ENCODE data around the gene ZNF296. TPM values are rescaled to one million over a fixed set of nuclear protein-coding genes. Genes with fewer than 3 reads are reported as not detected.
A peak's percentile ranks its signal among the peaks of the same experiment; 100 is the strongest.
"Not testable (repeated sequence)": the region's sequence is repeated elsewhere in the genome, so short reads cannot be mapped to it uniquely, and the experiment has no call there.

ZNF296 gene
- total RNA-seq, 1 donor from 2014 or later, result not detected

GRCh38 chr19:45112111-45112827 lies 36.0 kb upstream of the ZNF296 start:
- Histone ChIP-seq H4K20me1 (ENCODE audit: low read depth) (peaks cover 100% of the 10 kb centered on the region), H2AFZ (replicated peaks) (no peak overlapping the region), H3K79me2 (ENCODE audit: low read depth) (peaks cover 98% of the 10 kb centered on the region), H3K4me3 (no peak overlapping the region), H3F3A (ENCODE audit: low read depth) (peaks cover 4% of the 10 kb centered on the region), H3K9ac (no peak overlapping the region), H3K9me3 (ENCODE audit: low read depth) (no peaks in the 10 kb centered on the region), H3K27ac (no peak overlapping the region), H3K4me2 (no peak overlapping the region), H3K36me3 (no peaks in the 10 kb centered on the region), H3K27me3 (no peaks in the 10 kb centered on the region), H3K4me1 (peaks cover 4% of the 10 kb centered on the region)
- no peak overlapping the region for H3K4me3 Mint-ChIP-seq
- DNase-seq (ENCODE audit: low spot score), result no peak
- H3K27me3 Mint-ChIP-seq (ENCODE audit: insufficient read depth, low read depth), result no peaks in the 10 kb centered on the region
- TF ChIP-seq CTCF (IDR thresholded peaks at IDR 0.05) (peak; percentile 28), EZH2 (IDR thresholded peaks at IDR 0.05) (no peak)
- H3K27ac Mint-ChIP-seq, result no peak overlapping the region
- no peaks in the 10 kb centered on the region for H3K9me3 Mint-ChIP-seq
- peaks cover 13% of the 10 kb centered on the region for H3K4me1 Mint-ChIP-seq
- peaks cover 5% of the 10 kb centered on the region for H3K36me3 Mint-ChIP-seq

GRCh38 chr19:45110851-45111266 lies 34.6 kb upstream of the ZNF296 start:
- Mint-ChIP-seq H3K27ac (no peak overlapping the region), H3K27me3 (ENCODE audit: insufficient read depth, low read depth) (no peaks in the 10 kb centered on the region), H3K9me3 (no peaks in the 10 kb centered on the region), H3K4me1 (peaks cover 3% of the 10 kb centered on the region), H3K4me3 (no peak overlapping the region), H3K36me3 (peaks cover 5% of the 10 kb centered on the region)
- no peak for TF ChIP-seq CTCF (IDR thresholded peaks at IDR 0.05)
- no peak for TF ChIP-seq EZH2 (IDR thresholded peaks at IDR 0.05)
- TF ChIP-seq EZH2phosphoT487 (IDR thresholded peaks at IDR 0.05), result no peak
- H3K4me2 ChIP-seq, result no peak overlapping the region
- no peak overlapping the region for H2AFZ ChIP-seq (replicated peaks)
- no peaks in the 10 kb centered on the region for H3K36me3 ChIP-seq
- no peaks in the 10 kb centered on the region for H3K9me3 ChIP-seq (ENCODE audit: low read depth)
- no peak overlapping the region for H3K4me3 ChIP-seq
- H3K9ac ChIP-seq, result no peak overlapping the region
- peaks cover 98% of the 10 kb centered on the region for H3K79me2 ChIP-seq (ENCODE audit: low read depth)
- H4K20me1 ChIP-seq (ENCODE audit: low read depth), result peaks cover 100% of the 10 kb centered on the region
- no peak overlapping the region for H3K27ac ChIP-seq
- no peak for DNase-seq (ENCODE audit: low spot score)
- H3K27me3 ChIP-seq, result no peaks in the 10 kb centered on the region
- no peaks in the 10 kb centered on the region for H3F3A ChIP-seq (ENCODE audit: low read depth)
- H3K4me1 ChIP-seq, result no peaks in the 10 kb centered on the region

- no peak overlapping the region for H3K4me3 Mint-ChIP-seq
- H3K79me2 ChIP-seq (ENCODE audit: low read depth), result peaks cover 95% of the 10 kb centered on the region
Observed at GRCh38 chr19:45107621-45108150, 31.4 kb upstream of the ZNF296 start.

GRCh38 chr19:45106363-45106762 lies 30.1 kb upstream of the ZNF296 start:
- not testable (repeated sequence) for H3K9ac ChIP-seq; H3K36me3 ChIP-seq; H2AFZ ChIP-seq (replicated peaks); H3K27me3 ChIP-seq; H3K4me2 ChIP-seq; H3K4me3 ChIP-seq; DNase-seq (ENCODE audit: low spot score); H3K9me3 Mint-ChIP-seq; H3K4me3 Mint-ChIP-seq; H3K27ac Mint-ChIP-seq; H3K27me3 Mint-ChIP-seq (ENCODE audit: insufficient read depth, low read depth); H3K36me3 Mint-ChIP-seq; H3K27ac ChIP-seq; H3K9me3 ChIP-seq (ENCODE audit: low read depth)
- H3F3A ChIP-seq (ENCODE audit: low read depth), result peaks cover 23% of the 10 kb centered on the region
- peaks cover 25% of the 10 kb centered on the region for H3K4me1 ChIP-seq
- peaks cover 95% of the 10 kb centered on the region for H3K79me2 ChIP-seq (ENCODE audit: low read depth)
- peaks cover 100% of the 10 kb centered on the region for H4K20me1 ChIP-seq (ENCODE audit: low read depth)
- H3K4me1 Mint-ChIP-seq, result peaks cover 36% of the 10 kb centered on the region

More at GRCh38 chr19:45107621-45108150, 31.4 kb upstream of the ZNF296 start:
- H2AFZ ChIP-seq (replicated peaks), result no peak overlapping the region
- Mint-ChIP-seq H3K9me3 (no peaks in the 10 kb centered on the region), H3K36me3 (peaks cover 5% of the 10 kb centered on the region), H3K27me3 (ENCODE audit: insufficient read depth, low read depth) (peaks cover 3% of the 10 kb centered on the region), H3K4me1 (peaks cover 28% of the 10 kb centered on the region), H3K27ac (no peak overlapping the region)
- TF ChIP-seq EZH2phosphoT487 (IDR thresholded peaks at IDR 0.05) (no peak), CTCF (IDR thresholded peaks at IDR 0.05) (no peak), EZH2 (IDR thresholded peaks at IDR 0.05) (no peak)
- peaks cover 100% of the 10 kb centered on the region for H4K20me1 ChIP-seq (ENCODE audit: low read depth)
- H3K4me3 ChIP-seq, result no peak overlapping the region
- H3K9ac ChIP-seq, result no peak overlapping the region
- no peak overlapping the region for H3K27ac ChIP-seq
- H3K9me3 ChIP-seq (ENCODE audit: low read depth), result no peaks in the 10 kb centered on the region
- DNase-seq (ENCODE audit: low spot score), result no peak
- H3K4me1 ChIP-seq, result peaks cover 22% of the 10 kb centered on the region
- no peaks in the 10 kb centered on the region for H3K27me3 ChIP-seq
- peaks cover 21% of the 10 kb centered on the region for H3F3A ChIP-seq (ENCODE audit: low read depth)
- H3K36me3 ChIP-seq, result no peaks in the 10 kb centered on the region
- no peak overlapping the region for H3K4me2 ChIP-seq

Measured in neural progenitor cell (in vitro differentiated cells).